HepG2 (cell line): Measurements from ENCODE around the gene SPATA25. TPM values are rescaled to one million over a fixed set of nuclear protein-coding genes. Genes with fewer than 3 reads are reported as not detected.

Experiments
- ATAC-seq: fragments of 200-7000 bp; cut with Tn5 transposase; 3 replicates; pipeline ENCODE4 v1.9.1; 2020; ENCODE audit warnings: mild to moderate bottlenecking, moderate library complexity
- BruUV-seq: library from RNA; stranded (reverse); fragments of 400-500 nt; replicated peaks from 2 replicates; lab custom pipeline; 2021; lab: Mats Ljungman, UMichigan
- CTCF ChIA-PET: fragments of 300-600 bp; formaldehyde crosslinking; extraction: SDS; loops from one replicate; lab custom pipeline; 2021; ENCODE audit warnings: low total read pairs, inconsistent platforms, low intra/inter-chr PET ratio; lab: Yijun Ruan, JAX
- POLR2A ChIA-PET: fragments of 350-600 bp; sonication (Branson Sonifier 250); formaldehyde crosslinking; loops from one replicate; lab custom pipeline; 2020; ENCODE audit warnings: antibody characterized with exemption, inconsistent platforms; lab: Yijun Ruan, JAX
- DNase-seq: peaks from one replicate; pipeline ENCODE4 v3.0.0-alpha.2; 2015; ENCODE audit warnings: low spot score
- FAIRE-seq: peaks from 3 replicates; lab custom pipeline; 2011; peaks lifted over from hg19 to GRCh38; lab: Jason Lieb, UNC
- H2AFZ ChIP-seq: one replicate; pipeline ENCODE4 v1.6.1; 2011; ENCODE audit warnings: low read length, inconsistent platforms
- H3K27ac ChIP-seq: fragments of 300-600 bp; 3 replicates; pipeline ENCODE4 v1.8.0; 2011; ENCODE audit warnings: mixed run types, mild to moderate bottlenecking, mixed read lengths, low read length, inconsistent platforms; ENCODE audit not compliant: insufficient read depth; ENCODE audit errors: extremely low read length
- H3K27me3 ChIP-seq, 2 experiments: fragments of 200-600 bp in 1 of 2; 2 replicates in 1 of 2; 3 replicates in 1 of 2; pipeline versions ENCODE4 v1.6.0 to v1.8.0; 2011; ENCODE audit warnings: low read length in 2 of 2, mild to moderate bottlenecking in 2 of 2, moderate library complexity in 2 of 2, inconsistent platforms in 1 of 2; ENCODE audit not compliant: insufficient read depth in 2 of 2, control insufficient read depth in 1 of 2
- H3K36me3 ChIP-seq, 2 experiments: fragments of 200-600 bp in 1 of 2; replicated peaks in 1 of 2; 2 replicates in 1 of 2; 3 replicates in 1 of 2; pipeline versions ENCODE4 v1.5.1 to v1.8.0; 2011; ENCODE audit warnings: low read length in 2 of 2, inconsistent platforms in 1 of 2; ENCODE audit not compliant: insufficient read depth in 2 of 2, control insufficient read depth in 1 of 2
- H3K4me1 ChIP-seq: 2 replicates; pipeline ENCODE4 v1.5.1; 2012; ENCODE audit warnings: low read length, inconsistent platforms; ENCODE audit not compliant: insufficient read depth
- H3K4me2 ChIP-seq: 2 replicates; pipeline ENCODE4 v1.6.0; 2011; ENCODE audit warnings: low read depth, low read length, inconsistent platforms
- H3K4me3 ChIP-seq, 3 experiments: fragments of 200-600 bp in 1 of 3; sonication (generic), shearing (Covaris generic) in 1 of 3; replicated peaks in 1 of 3; 2 replicates each; pipeline ENCODE4 v1.5.1; 2011 to 2016; ENCODE audit warnings: low read length in 3 of 3, inconsistent platforms in 2 of 3, low read depth in 2 of 3, mild to moderate bottlenecking in 2 of 3, control low read depth in 1 of 3, mixed read lengths in 1 of 3; ENCODE audit not compliant: insufficient read depth in 1 of 3
- H3K79me2 ChIP-seq: one replicate; pipeline ENCODE4 v1.6.1; 2011; ENCODE audit warnings: low read length, inconsistent platforms; ENCODE audit not compliant: insufficient read depth
- H3K9ac ChIP-seq: 2 replicates; pipeline ENCODE4 v1.6.0; 2011; ENCODE audit warnings: mild to moderate bottlenecking, low read depth, low read length, inconsistent platforms; ENCODE audit not compliant: insufficient read depth
- H3K9me3 ChIP-seq: 2 replicates; pipeline ENCODE4 v1.5.1; 2012; ENCODE audit warnings: mild to moderate bottlenecking, low read length
- H4K20me1 ChIP-seq: 2 replicates; pipeline ENCODE4 v1.6.0; 2011; ENCODE audit warnings: inconsistent platforms, mild to moderate bottlenecking, low read length, moderate library complexity; ENCODE audit not compliant: insufficient read depth
- ATF1 ChIP-seq: IDR thresholded peaks from 2 replicates; pipeline ENCODE4 v1.6.1; 2016; ENCODE audit warnings: mild to moderate bottlenecking, control low read depth
- BHLHE40 ChIP-seq: IDR thresholded peaks from 2 replicates; pipeline ENCODE4 v1.6.1; 2011; ENCODE audit warnings: low read length, improper control_type of control experiment
- GABPA ChIP-seq, 2 experiments: IDR thresholded peaks; 2 replicates each; pipeline ENCODE4 v1.6.1; 2011 to 2016; ENCODE audit warnings: low read depth in 2 of 2, low read length in 1 of 2, missing biosample characterization in 1 of 2, missing genetic modification characterization in 1 of 2
- GTF3A ChIP-seq: sonication (generic); formaldehyde crosslinking; conservative IDR thresholded peaks from 2 replicates; pipeline ENCODE4 v1.4.0; 2020; ENCODE audit warnings: mild to moderate bottlenecking, missing genetic modification reagents
- KDM5B ChIP-seq: sonication (generic); formaldehyde crosslinking; IDR thresholded peaks from 2 replicates; pipeline ENCODE4 v1.4.0; 2020; ENCODE audit warnings: missing genetic modification reagents, mild to moderate bottlenecking, borderline replicate concordance
- MYNN ChIP-seq: sonication (generic); formaldehyde crosslinking; IDR thresholded peaks from 2 replicates; pipeline ENCODE4 v1.4.0; 2020; ENCODE audit warnings: mild to moderate bottlenecking, low read depth, missing genetic modification reagents
- NFIC ChIP-seq: IDR thresholded peaks from 2 replicates; pipeline ENCODE4 v1.6.1; 2012; ENCODE audit warnings: mild to moderate bottlenecking, low read length, inconsistent platforms
- POGZ ChIP-seq: sonication (generic); formaldehyde crosslinking; IDR thresholded peaks from 2 replicates; pipeline ENCODE4 v1.4.0; 2020; ENCODE audit warnings: mild to moderate bottlenecking, missing genetic modification reagents
- PREB ChIP-seq: sonication (generic); formaldehyde crosslinking; IDR thresholded peaks from 2 replicates; pipeline ENCODE4 v1.4.0; 2020; ENCODE audit warnings: missing genetic modification reagents
- REPIN1 ChIP-seq: sonication (generic); formaldehyde crosslinking; IDR thresholded peaks from 2 replicates; pipeline ENCODE4 v1.8.0; 2022; ENCODE audit warnings: missing genetic modification reagents, low read depth, mild to moderate bottlenecking, borderline replicate concordance
- SP5 ChIP-seq: IDR thresholded peaks from 2 replicates; pipeline ENCODE4 v1.6.1; 2016; ENCODE audit warnings: low read depth, borderline replicate concordance
- TMF1 ChIP-seq: sonication (generic); formaldehyde crosslinking; IDR thresholded peaks from 2 replicates; pipeline ENCODE4 v1.8.1; 2022; ENCODE audit warnings: low read depth, missing genetic modification reagents
- ZBTB21 ChIP-seq: sonication (generic); formaldehyde crosslinking; IDR thresholded peaks from 2 replicates; pipeline ENCODE4 v1.4.0; 2020; ENCODE audit warnings: missing genetic modification reagents
- ZBTB3 ChIP-seq: sonication (generic); formaldehyde crosslinking; IDR thresholded peaks from 2 replicates; pipeline ENCODE4 v1.4.0; 2020; ENCODE audit warnings: low read depth, mild to moderate bottlenecking, moderate library complexity, missing genetic modification reagents, borderline replicate concordance
- ZFP36L1 ChIP-seq: sonication (generic); formaldehyde crosslinking; IDR thresholded peaks from 2 replicates; pipeline ENCODE4 v1.8.0; 2022; ENCODE audit warnings: mild to moderate bottlenecking, missing genetic modification reagents, moderate library complexity
- ZNF230 ChIP-seq: sonication (generic); formaldehyde crosslinking; IDR thresholded peaks from 2 replicates; pipeline ENCODE4 v1.4.0; 2020; ENCODE audit warnings: mild to moderate bottlenecking, missing genetic modification reagents
- ZNF292 ChIP-seq: sonication (generic); formaldehyde crosslinking; IDR thresholded peaks from 2 replicates; pipeline ENCODE4 v1.8.1; 2022; ENCODE audit warnings: mild to moderate bottlenecking, low read depth, missing genetic modification reagents, borderline replicate concordance
- ZNF335 ChIP-seq: sonication (generic); formaldehyde crosslinking; IDR thresholded peaks from 2 replicates; pipeline ENCODE4 v1.4.0; 2020; ENCODE audit warnings: missing genetic modification reagents
- ZNF530 ChIP-seq: sonication (generic); formaldehyde crosslinking; IDR thresholded peaks from 2 replicates; pipeline ENCODE4 v1.5.0; 2020; ENCODE audit warnings: low read depth, mild to moderate bottlenecking, missing genetic modification reagents
- ZNF691 ChIP-seq: sonication (generic); formaldehyde crosslinking; IDR thresholded peaks from 2 replicates; pipeline ENCODE4 v1.4.0; 2020; ENCODE audit warnings: missing genetic modification reagents, low read depth, mild to moderate bottlenecking, borderline replicate concordance
- ZNF776 ChIP-seq: sonication (generic); formaldehyde crosslinking; IDR thresholded peaks from 2 replicates; pipeline ENCODE4 v1.4.0; 2020; ENCODE audit warnings: mild to moderate bottlenecking, missing genetic modification reagents
- ZNF780A ChIP-seq: sonication (generic); formaldehyde crosslinking; IDR thresholded peaks from 2 replicates; pipeline ENCODE4 v1.8.0; 2022; ENCODE audit warnings: mild to moderate bottlenecking, missing genetic modification reagents, moderate library complexity
- WGBS: methylation state at CpG from one replicate; pipeline ENCODE4 v1.1.6; 2017; ENCODE audit warnings: low lambda C conversion rate; 5-methylcytosine and 5-hydroxymethylcytosine counted together
- in situ Hi-C: cut with HindIII; loops from 2 replicates; pipeline ENCODE4 v1.10.0; 2017; ENCODE audit warnings: low pct_unique_long_range_greater_than_20kb; ENCODE audit not compliant: extremely low pct_ligation_motif_present
- intact Hi-C: fragments of 100-400 bp; cut with micrococcal nuclease; formaldehyde crosslinking; loops from one replicate; pipeline ENCODE4 v1.10.0; 2022; ENCODE audit not compliant: unreplicated experiment
- polyA plus RNA-seq, 8 experiments: library from polyadenylated mRNA; depleted of rRNA in 3 of 8; stranded (reverse) in 7 of 8; unstranded in 1 of 8; fragments of >200 nt; fragmentation: Illumina TruSeq in 4 of 8; extraction: Trizol in 4 of 8; gene quantifications; 2 replicates each; pipeline versions ENCODE4 v1.2.1 to v1.2.3, GENCODE V29; 2011 to 2016; ENCODE audit warnings: low read depth in 4 of 8, missing spikeins in 1 of 8, mixed read lengths in 1 of 8; ENCODE audit not compliant: insufficient read depth in 1 of 8
- total RNA-seq, 5 experiments: library from RNA; depleted of rRNA; stranded (reverse); fragments of >200 nt; fragmentation: Illumina TruSeq; extraction: Trizol; gene quantifications; 2 replicates each; pipeline ENCODE4 v1.2.3, GENCODE V29; 2016; ENCODE audit warnings: low read depth in 1 of 5

Gene SPATA25
- total and polyA plus RNA-seq, 2 of the 13 experiments (the other 11 are each of a cell fraction or from before 2014, with no cell fraction given): 4.8 to 7.6 TPM

DNA sequence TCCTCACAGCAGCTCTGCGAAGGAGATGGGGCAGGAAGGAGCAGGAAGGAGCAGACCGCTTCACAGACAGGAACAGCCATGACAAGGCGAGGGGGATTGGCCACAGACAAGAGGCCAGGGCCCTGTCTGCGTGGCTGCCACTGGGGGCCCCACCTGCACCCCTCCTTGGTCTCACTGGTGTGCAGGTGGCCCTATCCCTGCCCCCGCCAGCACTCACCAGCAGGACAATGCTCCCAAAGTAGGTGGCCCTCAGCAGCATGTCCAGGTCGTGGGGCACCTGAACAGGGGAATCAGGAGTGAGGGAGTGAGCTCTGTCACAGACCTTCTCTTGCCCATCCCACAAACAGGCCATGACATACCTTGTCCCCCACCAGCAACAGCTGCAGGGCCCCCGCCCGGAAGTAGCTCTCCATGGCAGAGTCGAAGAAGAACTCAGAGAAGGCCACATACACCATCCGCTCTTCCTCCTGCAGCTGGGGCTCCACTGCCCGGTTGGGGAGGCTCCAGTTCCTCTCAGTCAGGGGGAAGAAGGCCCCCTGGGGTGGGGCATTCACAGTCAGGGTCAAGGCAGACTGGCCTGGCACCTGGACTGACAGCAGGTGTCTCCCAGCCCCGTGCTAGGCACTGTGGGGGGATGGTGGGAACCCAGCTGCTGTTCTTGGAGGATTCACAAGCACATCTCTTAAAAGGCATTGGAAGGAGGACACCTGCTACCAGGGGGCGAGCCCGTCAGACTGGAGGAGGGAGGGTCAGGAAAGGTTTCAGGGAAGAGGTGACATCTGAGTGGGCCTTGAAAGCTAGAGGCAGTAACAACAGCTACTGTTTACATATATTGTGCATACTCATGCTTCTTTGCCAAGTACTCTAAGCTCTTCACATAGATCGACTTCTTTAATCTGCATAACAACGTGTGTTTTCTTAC is 17.4 kb upstream of the SPATA25 start (continued):
- TF ChIP-seq ZNF780A (CRISPR knock-in tag): 0 out of 2 replicates have a peak, but pooled peaks have one; percentile 27

- in situ Hi-C loops (no loop called here), intact Hi-C loops (no loop called here)
- H3K27ac ChIP-seq: no peak overlapping the region
- DNase-seq (no peak), ATAC-seq (no peak), FAIRE-seq (no peak)
- no peak overlapping the region for H3K4me2 ChIP-seq
- peaks cover 31% of the 10 kb centered on the region for H3K4me1 ChIP-seq
- ChIA-PET CTCF (no interaction called here), POLR2A (interaction anchor here (0.8 to 4.7 kb wide), 9 partner anchors 12 to 44 kb away, joined by 3 to 38 read pairs (median 8); partner anchors contain the start of genes CTSA, NEURL2, PCIF1 and ZSWIM1)
- H3K36me3 ChIP-seq: peaks cover 18 to 19% of the 10 kb centered on the region in 2 experiments
- no peaks in the 10 kb centered on the region for H3K79me2 ChIP-seq
- no peaks in the 10 kb centered on the region for H4K20me1 ChIP-seq
- H2AFZ ChIP-seq: no peak overlapping the region
- H3K27me3 ChIP-seq: no peaks in the 10 kb centered on the region
- no peak overlapping the region for H3K4me3 ChIP-seq
- BruUV-seq: no TSS peak
- WGBS: 94% methylated on average over 14 of the region's 14 CpGs
- H3K9ac ChIP-seq: no peak overlapping the region
- no peaks in the 10 kb centered on the region for H3K9me3 ChIP-seq
- TF ChIP-seq BHLHE40: no peak
- no peak for TF ChIP-seq NFIC
- no peak for TF ChIP-seq ZNF691
- no peak; the same call in 1 of the 2 replicates for TF ChIP-seq ZNF776 (CRISPR knock-in tag)
- no peak for TF ChIP-seq ZFP36L1 (CRISPR knock-in tag)
- no peak for TF ChIP-seq KDM5B (CRISPR knock-in tag)
- TF ChIP-seq SP5 (CRISPR knock-in tag): no peak
- no peak for TF ChIP-seq ZBTB3 (CRISPR knock-in tag)
- TF ChIP-seq ATF1 (CRISPR knock-in tag): no peak
- no peak for TF ChIP-seq ZNF230 (CRISPR knock-in tag)
- no peak for TF ChIP-seq MYNN (CRISPR knock-in tag)
- TF ChIP-seq TMF1 (CRISPR knock-in tag): no peak
- no peak for TF ChIP-seq ZNF530 (CRISPR knock-in tag)
- TF ChIP-seq ZNF335 (CRISPR knock-in tag): no peak
- no peak for TF ChIP-seq GTF3A (CRISPR knock-in tag)
- no peak for TF ChIP-seq REPIN1
- TF ChIP-seq ZBTB21 (CRISPR knock-in tag): no peak
- TF ChIP-seq ZNF292 (CRISPR knock-in tag): no peak
- TF ChIP-seq PREB: no peak
- TF ChIP-seq GABPA (IDR thresholded peaks at IDR 0.05; ENCODE audit: low read depth, low read length): no peak
- no peak for TF ChIP-seq GABPA (CRISPR knock-in tag; IDR thresholded peaks at IDR 0.05; ENCODE audit: low read depth)
- TF ChIP-seq POGZ (CRISPR knock-in tag): no peak
Measured at GRCh38 chr20:45902199-45902701, 14.8 kb upstream of the SPATA25 start.
